Suprapubic skin (tissue), 4 donors: ENCODE measurements around the gene DGKB. TPM values are rescaled to one million over a fixed set of nuclear protein-coding genes. Genes with fewer than 3 reads are reported as not detected.

Experiments
- DNase-seq, 2 donors: peaks; one replicate each; pipeline ENCODE4 v3.0.0-alpha.2; 2019; ENCODE audit warnings: low spot score in 2 of 2
- H3K27ac ChIP-seq: fragments of 200-600 bp; sonication (generic); one replicate; pipeline ENCODE4 v1.5.1; 2019
- H3K27me3 ChIP-seq: fragments of 200-600 bp; sonication (generic); one replicate; pipeline ENCODE4 v1.5.1; 2019
- H3K36me3 ChIP-seq: fragments of 200-600 bp; sonication (generic); one replicate; pipeline ENCODE4 v1.5.1; 2019
- H3K4me1 ChIP-seq: fragments of 200-600 bp; sonication (generic); one replicate; pipeline ENCODE4 v1.5.1; 2019
- H3K4me3 ChIP-seq: fragments of 200-600 bp; sonication (generic); one replicate; pipeline ENCODE4 v1.5.1; 2019; ENCODE audit warnings: mild to moderate bottlenecking
- H3K9me3 ChIP-seq: fragments of 200-600 bp; sonication (generic); one replicate; pipeline ENCODE4 v1.5.1; 2019
- EP300 ChIP-seq: sonication (generic); formaldehyde crosslinking; IDR thresholded peaks from one replicate; pipeline ENCODE4 v1.6.1; 2017; ENCODE audit warnings: antibody characterized with exemption
- POLR2A ChIP-seq, 2 donors: fragments of 450-650 bp; IDR thresholded peaks; one replicate each; pipeline ENCODE4 v1.6.1; 2017; ENCODE audit warnings: antibody characterized with exemption in 2 of 2, mild to moderate bottlenecking in 2 of 2, moderate library complexity in 2 of 2
- POLR2AphosphoS5 ChIP-seq, 3 donors: sonication (generic); formaldehyde crosslinking; IDR thresholded peaks; one replicate each; pipeline ENCODE4 v1.6.1; 2017; ENCODE audit warnings: antibody characterized with exemption in 3 of 3
- WGBS: methylation state at CpG from one replicate; pipeline ENCODE4 v1.1.5; 2018; 5-methylcytosine and 5-hydroxymethylcytosine counted together
- total RNA-seq, 4 donors: library from RNA; depleted of rRNA; stranded (reverse); fragments of >200 nt; gene quantifications; one replicate each; pipeline ENCODE4 v1.1.0, GENCODE V29; 2016
- TF ChIP-seq, protein P1 (sequence below), 2 donors: fragments of 200-600 bp in 1 of 2; fragments of 450-650 bp in 1 of 2; sonication (generic) in 1 of 2; IDR thresholded peaks; one replicate each; pipeline ENCODE4 v1.5.1; 2016 to 2019; ENCODE audit warnings: antibody characterized with exemption in 2 of 2, mild to moderate bottlenecking in 1 of 2, moderate library complexity in 1 of 2

DGKB gene
- total RNA-seq, 4 donors from 2014 or later, result 0.17 to 0.30 TPM; not detected in 2

DNA sequence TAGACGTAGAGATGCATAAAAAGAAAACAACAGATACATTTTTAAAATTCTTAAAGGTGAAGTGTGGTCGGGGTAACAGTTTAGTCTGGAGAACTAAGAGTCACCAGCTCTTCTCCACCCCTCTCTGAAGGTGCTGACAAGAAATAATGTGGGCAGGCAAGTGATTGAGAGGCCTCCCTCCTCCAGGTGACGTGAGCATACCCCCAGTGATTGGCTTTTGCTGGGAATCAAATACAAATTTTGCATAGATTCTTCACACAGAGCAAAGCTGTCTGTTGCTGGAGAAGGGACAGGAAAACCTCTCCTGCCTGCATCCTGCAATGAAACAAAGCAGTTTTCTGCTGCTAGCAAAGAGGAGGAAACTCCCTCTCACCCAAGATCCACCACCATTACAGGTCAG is 115.0 kb downstream of the DGKB start:
- 67% methylated on average over 3 of the region's 3 CpGs for WGBS
- no peak for DNase-seq
- Histone ChIP-seq H3K4me1 (no peaks in the 10 kb centered on the region), H3K27me3 (no peaks in the 10 kb centered on the region), H3K9me3 (no peaks in the 10 kb centered on the region), H3K27ac (no peak overlapping the region), H3K4me3 (no peak overlapping the region), H3K36me3 (no peaks in the 10 kb centered on the region)
- TF ChIP-seq, protein P1, sequence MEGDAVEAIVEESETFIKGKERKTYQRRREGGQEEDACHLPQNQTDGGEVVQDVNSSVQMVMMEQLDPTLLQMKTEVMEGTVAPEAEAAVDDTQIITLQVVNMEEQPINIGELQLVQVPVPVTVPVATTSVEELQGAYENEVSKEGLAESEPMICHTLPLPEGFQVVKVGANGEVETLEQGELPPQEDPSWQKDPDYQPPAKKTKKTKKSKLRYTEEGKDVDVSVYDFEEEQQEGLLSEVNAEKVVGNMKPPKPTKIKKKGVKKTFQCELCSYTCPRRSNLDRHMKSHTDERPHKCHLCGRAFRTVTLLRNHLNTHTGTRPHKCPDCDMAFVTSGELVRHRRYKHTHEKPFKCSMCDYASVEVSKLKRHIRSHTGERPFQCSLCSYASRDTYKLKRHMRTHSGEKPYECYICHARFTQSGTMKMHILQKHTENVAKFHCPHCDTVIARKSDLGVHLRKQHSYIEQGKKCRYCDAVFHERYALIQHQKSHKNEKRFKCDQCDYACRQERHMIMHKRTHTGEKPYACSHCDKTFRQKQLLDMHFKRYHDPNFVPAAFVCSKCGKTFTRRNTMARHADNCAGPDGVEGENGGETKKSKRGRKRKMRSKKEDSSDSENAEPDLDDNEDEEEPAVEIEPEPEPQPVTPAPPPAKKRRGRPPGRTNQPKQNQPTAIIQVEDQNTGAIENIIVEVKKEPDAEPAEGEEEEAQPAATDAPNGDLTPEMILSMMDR (IDR thresholded peaks at IDR 0.05), result no peak
- no peak for TF ChIP-seq POLR2A (IDR thresholded peaks at IDR 0.05)
- no peak for TF ChIP-seq EP300
- TF ChIP-seq POLR2AphosphoS5 (IDR thresholded peaks at IDR 0.05), result no peak

- no peaks in the 10 kb centered on the region for H3K36me3 ChIP-seq
- no peaks in the 10 kb centered on the region for H3K4me1 ChIP-seq
- WGBS, result 89% methylated on average over 4 of the region's 9 CpGs
- no peak overlapping the region for H3K27ac ChIP-seq
- H3K9me3 ChIP-seq, result no peaks in the 10 kb centered on the region
- no peaks in the 10 kb centered on the region for H3K27me3 ChIP-seq
- no peak for DNase-seq
- H3K4me3 ChIP-seq, result no peak overlapping the region
- no peak for TF ChIP-seq POLR2A (IDR thresholded peaks at IDR 0.05)
Measured at GRCh38 chr7:14786314-14786895, 116.1 kb downstream of the DGKB start.

- no peaks in the 10 kb centered on the region for H3K4me1 ChIP-seq
- H3K36me3 ChIP-seq, result no peaks in the 10 kb centered on the region
- WGBS, result 66% methylated on average over 3 of the region's 3 CpGs
- no peak overlapping the region for H3K4me3 ChIP-seq
- DNase-seq, result no peak
- no peaks in the 10 kb centered on the region for H3K27me3 ChIP-seq
- peaks cover 3% of the 10 kb centered on the region for H3K9me3 ChIP-seq
- TF ChIP-seq POLR2AphosphoS5 (IDR thresholded peaks at IDR 0.05) (no peak), POLR2A (IDR thresholded peaks at IDR 0.05) (no peak), EP300 (no peak)
- TF ChIP-seq, protein P1 (IDR thresholded peaks at IDR 0.05), result no peak
- no peak overlapping the region for H3K27ac ChIP-seq
Measured at GRCh38 chr7:14777806-14778205, 124.7 kb downstream of the DGKB start.

- no peaks in the 10 kb centered on the region for H3K36me3 ChIP-seq
- H3K4me3 ChIP-seq, result no peak overlapping the region
- peaks cover 3% of the 10 kb centered on the region for H3K9me3 ChIP-seq
- no peak for DNase-seq
- H3K27ac ChIP-seq, result no peak overlapping the region
- no peaks in the 10 kb centered on the region for H3K27me3 ChIP-seq
- H3K4me1 ChIP-seq, result no peaks in the 10 kb centered on the region
- 100% methylated on average over 2 of the region's 2 CpGs for WGBS
- TF ChIP-seq POLR2A (IDR thresholded peaks at IDR 0.05) (no peak), POLR2AphosphoS5 (IDR thresholded peaks at IDR 0.05) (no peak), EP300 (no peak)
- TF ChIP-seq, protein P1 (IDR thresholded peaks at IDR 0.05), result no peak
Measured at GRCh38 chr7:14776266-14776665, 126.3 kb downstream of the DGKB start.

DNA sequence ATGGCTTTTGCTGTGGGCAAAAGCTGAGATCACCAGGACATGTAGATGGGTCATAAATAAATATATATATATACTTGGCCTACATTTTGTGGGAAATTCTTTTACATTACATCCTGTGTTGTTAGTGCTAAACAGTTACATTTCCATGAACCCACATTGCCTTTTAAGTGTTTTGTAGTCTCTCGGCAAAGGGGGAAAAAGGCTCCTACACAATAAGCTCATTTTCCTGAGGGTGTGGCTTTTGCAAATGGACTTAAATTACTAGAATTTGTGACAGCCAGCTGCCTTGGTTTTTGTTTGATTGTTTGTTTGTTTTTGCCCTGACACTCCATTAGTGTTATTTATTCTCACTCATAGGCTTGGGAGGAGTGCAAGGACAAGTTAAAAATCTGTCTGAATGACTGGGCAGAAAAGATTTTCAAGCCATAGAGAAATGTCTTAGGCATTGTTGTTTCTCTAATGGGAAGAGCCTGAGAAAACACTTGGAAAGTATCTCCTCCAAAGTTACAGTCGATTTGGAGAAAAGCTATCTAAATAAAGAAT is 128.8 kb downstream of the DGKB start:
- no peaks in the 10 kb centered on the region for H3K4me1 ChIP-seq
- DNase-seq, result no peak
- TF ChIP-seq POLR2AphosphoS5 (IDR thresholded peaks at IDR 0.05) (no peak), EP300 (no peak), POLR2A (IDR thresholded peaks at IDR 0.05) (no peak)
- TF ChIP-seq, protein P1 (IDR thresholded peaks at IDR 0.05), result no peak
- H3K36me3 ChIP-seq, result no peaks in the 10 kb centered on the region
- no peaks in the 10 kb centered on the region for H3K27me3 ChIP-seq
- no peak overlapping the region for H3K4me3 ChIP-seq
- 42% methylated on average over 2 of the region's 2 CpGs for WGBS
- peaks cover 3% of the 10 kb centered on the region for H3K9me3 ChIP-seq
- no peak overlapping the region for H3K27ac ChIP-seq
